HEK293 (cell line): Measurements from ENCODE around the gene NR2F1-AS1.

Experiments used
- CTCF ChIA-PET: fragments of 350-600 bp; formaldehyde crosslinking; extraction: SDS; loops from one replicate; lab custom pipeline; 2021; ENCODE audit warnings: antibody characterized with exemption; lab: Yijun Ruan, JAX
- POLR2A ChIA-PET: fragments of 300-600 bp; formaldehyde crosslinking; extraction: SDS; loops from one replicate; lab custom pipeline; 2020; ENCODE audit warnings: antibody characterized with exemption, inconsistent platforms; lab: Yijun Ruan, JAX
- H3K27ac ChIP-seq: fragments of 200-500 bp; sonication (Bioruptor generic); 2 replicates; pipeline ENCODE4 v1.5.1; 2014; ENCODE audit warnings: low read depth, low read length, control low read depth, inconsistent platforms; ENCODE audit errors: extremely low read depth
- H3K36me3 ChIP-seq, 2 experiments: fragments of 200-500 bp in 1 of 2; sonication (Bioruptor generic) in 1 of 2; 1 replicate in 1 of 2; 2 replicates in 1 of 2; pipeline ENCODE4 v1.5.1; 2014 to 2017; ENCODE audit warnings: inconsistent platforms in 2 of 2, low read length in 2 of 2; ENCODE audit not compliant: control insufficient read depth in 2 of 2, insufficient read depth in 1 of 2
- H3K4me1 ChIP-seq: fragments of 200-500 bp; sonication (Bioruptor generic); 2 replicates; pipeline ENCODE4 v1.5.1; 2014; ENCODE audit warnings: mild to moderate bottlenecking, low read length, inconsistent platforms; ENCODE audit not compliant: control insufficient read depth, insufficient read depth
- H3K4me3 ChIP-seq: 2 replicates; pipeline ENCODE4 v1.5.1; 2011; ENCODE audit warnings: low read depth, mild to moderate bottlenecking, control low read depth, low read length, moderate library complexity
- H3K9me3 ChIP-seq: fragments of 200-500 bp; sonication (Bioruptor generic); 2 replicates; pipeline ENCODE4 v1.5.1; 2014; ENCODE audit warnings: low read depth, low read length, inconsistent platforms; ENCODE audit not compliant: control insufficient read depth, insufficient read depth
- BCL11A ChIP-seq: fragments of 450-650 bp; formaldehyde crosslinking; IDR thresholded peaks from 2 replicates; pipeline ENCODE4 v1.5.1; 2016; ENCODE audit warnings: low read depth, missing biosample characterization, missing genetic modification characterization
- HOXC10 ChIP-seq: sonication (generic); formaldehyde crosslinking; IDR thresholded peaks from 2 replicates; pipeline ENCODE4 v1.8.1; 2023; ENCODE audit warnings: mild to moderate bottlenecking, missing genetic modification reagents
- IKZF3 ChIP-seq: fragments of 450-650 bp; IDR thresholded peaks from 2 replicates; pipeline ENCODE4 v1.5.0; 2018; ENCODE audit warnings: missing biosample characterization, mild to moderate bottlenecking, missing genetic modification characterization, moderate library complexity
- KLF16 ChIP-seq: fragments of 450-650 bp; formaldehyde crosslinking; IDR thresholded peaks from 2 replicates; pipeline ENCODE4 v1.5.1; 2017; ENCODE audit warnings: missing biosample characterization, missing genetic modification characterization
- KLF9 ChIP-seq: fragments of 450-650 bp; formaldehyde crosslinking; IDR thresholded peaks from 2 replicates; pipeline ENCODE4 v1.5.1; 2016; ENCODE audit warnings: missing biosample characterization, missing genetic modification characterization, low read depth
- MYNN ChIP-seq: fragments of 450-650 bp; formaldehyde crosslinking; IDR thresholded peaks from 2 replicates; pipeline ENCODE4 v1.5.1; 2016; ENCODE audit warnings: missing biosample characterization, missing genetic modification characterization, borderline replicate concordance
- REPIN1 ChIP-seq: fragments of 450-650 bp; formaldehyde crosslinking; IDR thresholded peaks from 2 replicates; pipeline ENCODE4 v1.5.1; 2017; ENCODE audit warnings: missing biosample characterization, missing genetic modification characterization, low read depth
- SCRT1 ChIP-seq: fragments of 450-650 bp; formaldehyde crosslinking; IDR thresholded peaks from 2 replicates; pipeline ENCODE4 v1.5.1; 2016; ENCODE audit warnings: missing biosample characterization, missing genetic modification characterization, borderline replicate concordance
- TRIM28 ChIP-seq: IDR thresholded peaks from 2 replicates; pipeline ENCODE4 v1.6.1; 2011; ENCODE audit warnings: low read length, control low read depth, borderline replicate concordance
- YY1 ChIP-seq: fragments of 450-650 bp; formaldehyde crosslinking; IDR thresholded peaks from 2 replicates; pipeline ENCODE4 v1.5.1; 2018; ENCODE audit warnings: missing biosample characterization, missing genetic modification characterization
- ZNF132 ChIP-seq: fragments of 450-650 bp; formaldehyde crosslinking; IDR thresholded peaks from 2 replicates; pipeline ENCODE4 v1.5.1; 2017; ENCODE audit warnings: missing biosample characterization, missing genetic modification characterization, borderline replicate concordance
- ZNF169 ChIP-seq: fragments of 450-650 bp; formaldehyde crosslinking; IDR thresholded peaks from 2 replicates; pipeline ENCODE4 v1.5.1; 2016; ENCODE audit warnings: missing biosample characterization, missing genetic modification characterization
- ZNF202 ChIP-seq: fragments of 450-650 bp; formaldehyde crosslinking; IDR thresholded peaks from 2 replicates; pipeline ENCODE4 v1.5.1; 2016; ENCODE audit warnings: missing biosample characterization, missing genetic modification characterization, borderline replicate concordance
- ZNF274 ChIP-seq, 2 experiments: fragments of 200-500 bp in 1 of 2; fragments of 450-650 bp in 1 of 2; sonication (Bioruptor generic) in 1 of 2; formaldehyde crosslinking in 1 of 2; IDR thresholded peaks; 2 replicates each; pipeline versions ENCODE4 v1.5.1 to v1.6.1; 2014 to 2016; ENCODE audit warnings: borderline replicate concordance in 1 of 2, inconsistent platforms in 1 of 2, low read length in 1 of 2, missing biosample characterization in 1 of 2, missing genetic modification characterization in 1 of 2
- ZNF302 ChIP-seq: fragments of 450-650 bp; formaldehyde crosslinking; IDR thresholded peaks from 2 replicates; pipeline ENCODE4 v1.5.1; 2016; ENCODE audit warnings: missing biosample characterization, missing genetic modification characterization, low read depth
- ZNF510 ChIP-seq: fragments of 450-650 bp; formaldehyde crosslinking; IDR thresholded peaks from 2 replicates; pipeline ENCODE4 v1.5.1; 2018; ENCODE audit warnings: mild to moderate bottlenecking, missing genetic modification characterization, missing biosample characterization; ENCODE audit not compliant: insufficient replicate concordance
- ZNF521 ChIP-seq: fragments of 450-650 bp; formaldehyde crosslinking; IDR thresholded peaks from 2 replicates; pipeline ENCODE4 v1.5.1; 2017; ENCODE audit warnings: missing biosample characterization, mild to moderate bottlenecking, missing genetic modification characterization
- ZNF623 ChIP-seq: fragments of 450-650 bp; formaldehyde crosslinking; IDR thresholded peaks from 2 replicates; pipeline ENCODE4 v1.5.1; 2016; ENCODE audit warnings: missing biosample characterization, missing genetic modification characterization
- ZNF624 ChIP-seq: fragments of 450-650 bp; formaldehyde crosslinking; IDR thresholded peaks from 2 replicates; pipeline ENCODE4 v1.5.1; 2017; ENCODE audit warnings: missing biosample characterization, missing genetic modification characterization
- ZNF664 ChIP-seq: fragments of 450-650 bp; formaldehyde crosslinking; IDR thresholded peaks from 2 replicates; pipeline ENCODE4 v1.5.1; 2016; ENCODE audit warnings: missing biosample characterization, missing genetic modification characterization
- ZNF692 ChIP-seq: fragments of 450-650 bp; formaldehyde crosslinking; IDR thresholded peaks from 2 replicates; pipeline ENCODE4 v1.5.1; 2016; ENCODE audit warnings: missing biosample characterization, missing genetic modification characterization
- ZNF830 ChIP-seq: fragments of 450-650 bp; IDR thresholded peaks from 2 replicates; pipeline ENCODE4 v1.5.0; 2018; ENCODE audit warnings: missing biosample characterization, missing genetic modification characterization, low read depth, mild to moderate bottlenecking, moderate library complexity
- ZNF837 ChIP-seq: fragments of 450-650 bp; formaldehyde crosslinking; IDR thresholded peaks from 2 replicates; pipeline ENCODE4 v1.5.1; 2016; ENCODE audit warnings: missing biosample characterization, missing genetic modification characterization
- TF ChIP-seq, protein P1 (sequence below): fragments of 450-650 bp; formaldehyde crosslinking; IDR thresholded peaks from 2 replicates; pipeline ENCODE4 v1.5.1; 2016; ENCODE audit warnings: missing biosample characterization, missing genetic modification characterization

Gene NR2F1-AS1

DNA sequence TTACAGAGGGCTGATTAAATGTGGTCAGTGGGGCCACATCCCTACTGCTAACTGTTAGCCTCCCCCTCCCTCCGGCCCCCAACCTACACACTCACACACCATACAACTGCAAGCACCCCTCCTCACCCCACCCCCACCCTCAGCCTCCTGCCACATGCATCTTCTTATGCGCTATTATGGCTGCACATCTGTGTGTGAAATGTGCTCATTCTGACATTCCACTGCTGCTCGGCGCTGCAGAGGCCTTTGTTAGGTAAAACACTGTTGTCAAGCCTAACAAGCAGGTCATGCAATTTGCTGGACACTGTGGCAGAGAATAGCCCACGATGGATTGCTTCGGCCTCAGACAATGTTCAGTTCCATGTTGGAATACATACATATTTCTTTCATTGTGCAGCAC is 173.6 kb downstream of the NR2F1-AS1 start:
- Histone ChIP-seq H3K27ac (no peak overlapping the region), H3K4me3 (no peak overlapping the region), H3K9me3 (no peaks in the 10 kb centered on the region), H3K36me3 (no peaks in the 10 kb centered on the region)
- CTCF ChIA-PET, result interaction anchor here (0.6 kb wide), 2 partner anchors 7 to 70 kb away, joined by 3 to 4 read pairs; no protein-coding TSS in a partner anchor
- POLR2A ChIA-PET, result interaction anchor here (0.6 kb wide), 1 partner anchor 627 kb away, joined by 3 read pairs; no protein-coding TSS in a partner anchor
- TF ChIP-seq YY1 (tag by site-specific recombination) (no peak), HOXC10 (CRISPR knock-in tag) (no peak), SCRT1 (tag by site-specific recombination) (no peak), IKZF3 (tag by site-specific recombination) (no peak)
- TF ChIP-seq, all 188 proteins: peak for 0
- H3K4me1 ChIP-seq, result peaks cover 27% of the 10 kb centered on the region

GRCh38 chr5:93406971-93407401 is 174.0 kb downstream of the NR2F1-AS1 start:
- H3K4me1 ChIP-seq, result peaks cover 27% of the 10 kb centered on the region
- no peaks in the 10 kb centered on the region for H3K36me3 ChIP-seq
- POLR2A ChIA-PET, result no interaction called here
- CTCF ChIA-PET, result no interaction called here
- TF ChIP-seq, protein P1, sequence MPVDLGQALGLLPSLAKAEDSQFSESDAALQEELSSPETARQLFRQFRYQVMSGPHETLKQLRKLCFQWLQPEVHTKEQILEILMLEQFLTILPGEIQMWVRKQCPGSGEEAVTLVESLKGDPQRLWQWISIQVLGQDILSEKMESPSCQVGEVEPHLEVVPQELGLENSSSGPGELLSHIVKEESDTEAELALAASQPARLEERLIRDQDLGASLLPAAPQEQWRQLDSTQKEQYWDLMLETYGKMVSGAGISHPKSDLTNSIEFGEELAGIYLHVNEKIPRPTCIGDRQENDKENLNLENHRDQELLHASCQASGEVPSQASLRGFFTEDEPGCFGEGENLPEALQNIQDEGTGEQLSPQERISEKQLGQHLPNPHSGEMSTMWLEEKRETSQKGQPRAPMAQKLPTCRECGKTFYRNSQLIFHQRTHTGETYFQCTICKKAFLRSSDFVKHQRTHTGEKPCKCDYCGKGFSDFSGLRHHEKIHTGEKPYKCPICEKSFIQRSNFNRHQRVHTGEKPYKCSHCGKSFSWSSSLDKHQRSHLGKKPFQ (tag by site-specific recombination), result no peak
- TF ChIP-seq ZNF830 (no peak), MYNN (tag by site-specific recombination) (no peak), ZNF521 (no peak), ZNF510 (tag by site-specific recombination) (no peak), REPIN1 (no peak), IKZF3 (tag by site-specific recombination) (no peak), KLF16 (tag by site-specific recombination) (no peak)
- no peak overlapping the region for H3K4me3 ChIP-seq
- no peak overlapping the region for H3K27ac ChIP-seq
- no peaks in the 10 kb centered on the region for H3K9me3 ChIP-seq

GRCh38 chr5:93404246-93404645 is 176.8 kb downstream of the NR2F1-AS1 start:
- POLR2A ChIA-PET, result no interaction called here
- H3K4me3 ChIP-seq, result no peak overlapping the region
- H3K27ac ChIP-seq, result no peak overlapping the region
- CTCF ChIA-PET, result no interaction called here
- TF ChIP-seq ZNF623 (tag by site-specific recombination) (no peak), ZNF837 (tag by site-specific recombination) (no peak), ZNF624 (tag by site-specific recombination) (no peak), ZNF202 (tag by site-specific recombination) (no peak), BCL11A (tag by site-specific recombination) (no peak), TRIM28 (no peak), ZNF302 (tag by site-specific recombination) (no peak), ZNF274 (IDR thresholded peaks at IDR 0.05; ENCODE audit: low read length) (no peak), ZNF274 (tag by site-specific recombination; IDR thresholded peaks at IDR 0.05; ENCODE audit: borderline replicate concordance) (no peak), ZNF664 (tag by site-specific recombination) (no peak), KLF9 (tag by site-specific recombination) (no peak), ZNF132 (tag by site-specific recombination) (no peak), ZNF692 (no peak), ZNF169 (tag by site-specific recombination) (no peak)
- TF ChIP-seq, all 188 proteins: peak for 0
- H3K36me3 ChIP-seq, result no peaks in the 10 kb centered on the region
- H3K9me3 ChIP-seq, result no peaks in the 10 kb centered on the region
- H3K4me1 ChIP-seq, result peaks cover 27% of the 10 kb centered on the region
